Esophagus squamous epithelium (tissue), 5 donors: ENCODE results near the gene GRAMD2A. TPM values are rescaled to one million over a fixed set of nuclear protein-coding genes. Genes with fewer than 3 reads are reported as not detected.
"Not testable (repeated sequence)": the region's sequence is repeated elsewhere in the genome, so short reads cannot be mapped to it uniquely, and the experiment has no call there.

ENCODE experiments used
- DNase-seq: peaks from one replicate; lab custom pipeline; 2025; lab: John Stamatoyannopoulos, UW
- H3K27ac ChIP-seq, 4 donors: fragments of 200-600 bp; sonication (generic); one replicate each; pipeline ENCODE4 v1.5.1; 2016 to 2019; ENCODE audit warnings: mild to moderate bottlenecking in 1 of 4
- H3K27me3 ChIP-seq, 4 donors: fragments of 200-600 bp; sonication (generic); 1 replicate in 3 of 4; 2 replicates in 1 of 4; pipeline versions ENCODE4 v1.5.1 to v1.6.0; 2017 to 2021; ENCODE audit warnings: antibody characterized with exemption in 1 of 4
- H3K36me3 ChIP-seq, 3 donors: fragments of 200-600 bp; sonication (generic); one replicate each; pipeline ENCODE4 v1.5.1; 2016 to 2019
- H3K4me1 ChIP-seq, 3 donors: fragments of 200-600 bp; sonication (generic); one replicate each; pipeline ENCODE4 v1.5.1; 2017 to 2019
- H3K4me3 ChIP-seq, 4 donors: fragments of 200-600 bp; sonication (generic); 1 replicate in 3 of 4; 2 replicates in 1 of 4; pipeline ENCODE4 v1.5.1; 2016 to 2019; ENCODE audit warnings: mild to moderate bottlenecking in 2 of 4, moderate library complexity in 1 of 4
- H3K9me3 ChIP-seq, 3 donors: fragments of 200-600 bp; sonication (generic); one replicate each; pipeline ENCODE4 v1.5.1; 2016 to 2019
- POLR2A ChIP-seq, 4 donors: fragments of 450-650 bp; IDR thresholded peaks; one replicate each; pipeline ENCODE4 v1.6.1; 2017; ENCODE audit warnings: antibody characterized with exemption in 4 of 4, mild to moderate bottlenecking in 4 of 4, moderate library complexity in 3 of 4
- WGBS, 2 donors: methylation state at CpG; one replicate each; pipeline ENCODE4 v1.1.5; 2018; 5-methylcytosine and 5-hydroxymethylcytosine counted together
- intact Hi-C: fragments of 100-400 bp; cut with DNase I; formaldehyde crosslinking; loops from one replicate; pipeline ENCODE4 v1.15.0; 2022
- total RNA-seq, 4 donors: library from RNA; depleted of rRNA; stranded (reverse); fragments of >200 nt; gene quantifications; one replicate each; pipeline ENCODE4 v1.1.0, GENCODE V29; 2016
- TF ChIP-seq, protein P1 (sequence below), 6 experiments: fragments of 450-650 bp in 4 of 6; fragments of 200-600 bp in 2 of 6; sonication (generic) in 2 of 6; IDR thresholded peaks; one replicate each; pipeline ENCODE4 v1.5.1; 2016 to 2019; ENCODE audit warnings: antibody characterized with exemption in 6 of 6, mild to moderate bottlenecking in 4 of 6, moderate library complexity in 4 of 6
- donor health status: DM: yes; HTN: yes; CAD: no.

Gene GRAMD2A
- total RNA-seq, 4 donors from 2014 or later = 1.2 to 8.0 (median 3.7) TPM

DNA sequence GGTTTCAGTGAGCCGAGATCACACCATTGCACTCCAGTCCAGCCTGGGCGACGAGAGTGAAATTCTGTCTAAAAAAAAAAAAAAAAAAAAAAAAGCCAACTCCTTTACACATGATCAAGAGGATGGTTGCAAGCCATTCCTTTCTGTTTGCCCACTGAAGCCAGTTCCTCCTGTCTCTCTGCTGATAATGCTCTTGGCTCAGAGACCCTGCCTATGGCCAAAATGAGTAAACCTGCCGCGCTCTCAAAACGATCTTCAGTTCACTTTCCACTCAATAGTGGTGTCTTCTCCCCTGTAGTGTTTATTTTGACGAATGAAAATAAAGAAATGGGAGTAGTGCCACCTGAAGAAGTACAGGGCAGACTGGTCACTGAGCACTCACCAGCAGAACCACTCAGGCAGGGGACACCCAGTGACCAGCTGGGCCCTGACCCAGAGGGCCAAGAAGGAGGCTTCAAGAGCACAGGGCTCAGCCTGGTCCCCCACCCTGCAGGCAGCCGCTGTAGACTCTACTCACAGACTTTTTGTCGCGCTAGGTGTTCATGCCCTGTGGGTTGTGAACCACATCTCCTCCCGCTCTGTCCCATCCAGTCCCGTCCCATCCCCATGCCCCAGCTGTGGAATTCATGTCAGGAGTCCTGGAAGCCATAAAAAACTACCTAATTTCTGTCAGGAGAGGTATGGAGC lies 23.6 kb downstream of the GRAMD2A start:
- no peak overlapping the region for H3K4me3 ChIP-seq
- intact Hi-C loops = no loop called here
- peaks cover 0 to 25% (median 9%) of the 10 kb centered on the region in 3 donors for H3K4me1 ChIP-seq
- H3K27ac ChIP-seq = no peak overlapping the region
- H3K27me3 ChIP-seq = peaks cover 0 to 10% (median 0%) of the 10 kb centered on the region in 4 donors
- TF ChIP-seq, protein P1, sequence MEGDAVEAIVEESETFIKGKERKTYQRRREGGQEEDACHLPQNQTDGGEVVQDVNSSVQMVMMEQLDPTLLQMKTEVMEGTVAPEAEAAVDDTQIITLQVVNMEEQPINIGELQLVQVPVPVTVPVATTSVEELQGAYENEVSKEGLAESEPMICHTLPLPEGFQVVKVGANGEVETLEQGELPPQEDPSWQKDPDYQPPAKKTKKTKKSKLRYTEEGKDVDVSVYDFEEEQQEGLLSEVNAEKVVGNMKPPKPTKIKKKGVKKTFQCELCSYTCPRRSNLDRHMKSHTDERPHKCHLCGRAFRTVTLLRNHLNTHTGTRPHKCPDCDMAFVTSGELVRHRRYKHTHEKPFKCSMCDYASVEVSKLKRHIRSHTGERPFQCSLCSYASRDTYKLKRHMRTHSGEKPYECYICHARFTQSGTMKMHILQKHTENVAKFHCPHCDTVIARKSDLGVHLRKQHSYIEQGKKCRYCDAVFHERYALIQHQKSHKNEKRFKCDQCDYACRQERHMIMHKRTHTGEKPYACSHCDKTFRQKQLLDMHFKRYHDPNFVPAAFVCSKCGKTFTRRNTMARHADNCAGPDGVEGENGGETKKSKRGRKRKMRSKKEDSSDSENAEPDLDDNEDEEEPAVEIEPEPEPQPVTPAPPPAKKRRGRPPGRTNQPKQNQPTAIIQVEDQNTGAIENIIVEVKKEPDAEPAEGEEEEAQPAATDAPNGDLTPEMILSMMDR (IDR thresholded peaks at IDR 0.05) = no peak
- TF ChIP-seq POLR2A (IDR thresholded peaks at IDR 0.05) = no peak
- WGBS, 2 donors = 89 to 90% methylated on average over 6 to 12 of the region's 12 CpGs
- no peaks in the 10 kb centered on the region for H3K9me3 ChIP-seq
- DNase-seq = no peak
- no peaks in the 10 kb centered on the region for H3K36me3 ChIP-seq

DNA sequence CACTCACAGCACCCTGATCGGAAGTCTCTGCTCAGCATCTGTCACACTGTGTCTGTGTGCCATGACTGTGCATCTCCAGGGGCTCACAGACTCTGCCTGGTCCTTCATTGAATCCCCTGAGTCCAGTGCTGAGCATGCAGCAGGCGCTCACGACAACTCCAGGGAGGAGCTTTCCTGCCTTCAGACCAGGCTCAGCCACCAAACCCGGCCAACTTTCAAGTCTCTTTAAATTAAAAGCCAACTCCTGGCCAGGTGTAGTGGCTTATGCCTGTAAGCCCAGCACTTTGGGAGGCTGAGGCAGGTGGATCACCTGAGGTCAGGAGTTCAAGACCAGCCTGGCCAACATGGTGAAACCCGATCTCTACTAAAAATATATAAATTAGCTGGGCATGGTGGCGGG lies 24.2 kb downstream of the GRAMD2A start:
- WGBS, 2 donors = 84 to 100% methylated on average over 1 to 6 of the region's 6 CpGs
- Histone ChIP-seq H3K36me3 (no peaks in the 10 kb centered on the region), H3K27me3 (peaks cover 0 to 10% (median 0%) of the 10 kb centered on the region in 4 donors), H3K27ac (no peak overlapping the region), H3K4me3 (no peak overlapping the region), H3K4me1 (peaks cover 0 to 25% (median 9%) of the 10 kb centered on the region in 3 donors), H3K9me3 (no peaks in the 10 kb centered on the region)
- DNase-seq = no peak
- no peak for TF ChIP-seq POLR2A (IDR thresholded peaks at IDR 0.05)
- TF ChIP-seq, protein P1 (IDR thresholded peaks at IDR 0.05) = no peak
- intact Hi-C loops = no loop called here

DNA sequence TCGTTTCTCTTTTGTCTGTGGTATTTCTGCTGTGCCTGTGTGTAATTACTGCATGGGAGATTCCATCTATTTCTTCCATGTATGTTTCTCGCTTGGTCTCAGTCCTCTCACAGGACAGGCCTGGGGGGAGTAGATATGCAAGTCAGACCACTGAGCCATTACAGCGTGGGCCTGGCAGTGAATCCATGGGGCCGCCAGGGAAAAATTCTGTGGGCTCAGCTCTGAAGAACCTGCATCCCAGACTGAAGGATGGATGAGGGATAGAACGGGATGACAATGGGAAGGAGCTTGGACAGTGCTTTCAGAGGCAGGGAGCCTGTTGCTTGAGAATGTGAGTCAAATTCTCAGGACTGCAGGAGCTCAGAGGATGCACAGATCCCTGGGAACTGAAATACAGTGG lies 24.8 kb downstream of the GRAMD2A start:
- peaks cover 0 to 20% (median 4%) of the 10 kb centered on the region in 3 donors for H3K4me1 ChIP-seq
- intact Hi-C loops = no loop called here
- DNase-seq = no peak
- peaks cover 0 to 10% (median 0%) of the 10 kb centered on the region in 4 donors for H3K27me3 ChIP-seq
- 83 to 85% methylated on average over 4 to 5 of the region's 5 CpGs for WGBS, 2 donors
- H3K27ac ChIP-seq = no peak overlapping the region
- TF ChIP-seq POLR2A (IDR thresholded peaks at IDR 0.05) = no peak
- TF ChIP-seq, protein P1 (IDR thresholded peaks at IDR 0.05) = no peak
- no peaks in the 10 kb centered on the region for H3K36me3 ChIP-seq
- no peaks in the 10 kb centered on the region for H3K9me3 ChIP-seq
- no peak overlapping the region for H3K4me3 ChIP-seq

DNA sequence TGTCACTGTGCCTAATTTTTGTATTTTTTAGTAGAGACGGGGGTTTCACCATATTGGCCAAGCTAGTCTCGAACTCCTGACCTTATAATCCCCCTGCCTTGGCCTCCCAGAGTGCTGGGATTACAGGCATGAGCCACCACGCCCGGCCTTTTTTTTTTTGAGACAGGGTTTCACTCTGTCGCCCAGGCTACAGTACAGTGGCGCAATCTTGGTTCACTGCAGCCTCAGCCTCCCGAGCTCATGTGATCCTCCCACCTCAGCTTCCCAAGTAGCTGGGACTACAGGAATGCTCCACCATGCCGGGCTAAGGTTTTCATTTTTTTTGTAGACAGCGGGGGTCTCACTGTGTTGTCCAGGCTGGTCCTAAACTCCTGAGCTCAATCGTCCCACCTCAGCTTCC lies 25.6 kb downstream of the GRAMD2A start:
- intact Hi-C loops, H3K4me3 ChIP-seq, H3K36me3 ChIP-seq, H3K27ac ChIP-seq, H3K9me3 ChIP-seq, H3K27me3 ChIP-seq, DNase-seq: not testable (repeated sequence)
- peaks cover 0 to 19% (median 2%) of the 10 kb centered on the region in 3 donors for H3K4me1 ChIP-seq
- 82% methylated on average over 10 of the region's 10 CpGs for WGBS, 2 donors

DNA sequence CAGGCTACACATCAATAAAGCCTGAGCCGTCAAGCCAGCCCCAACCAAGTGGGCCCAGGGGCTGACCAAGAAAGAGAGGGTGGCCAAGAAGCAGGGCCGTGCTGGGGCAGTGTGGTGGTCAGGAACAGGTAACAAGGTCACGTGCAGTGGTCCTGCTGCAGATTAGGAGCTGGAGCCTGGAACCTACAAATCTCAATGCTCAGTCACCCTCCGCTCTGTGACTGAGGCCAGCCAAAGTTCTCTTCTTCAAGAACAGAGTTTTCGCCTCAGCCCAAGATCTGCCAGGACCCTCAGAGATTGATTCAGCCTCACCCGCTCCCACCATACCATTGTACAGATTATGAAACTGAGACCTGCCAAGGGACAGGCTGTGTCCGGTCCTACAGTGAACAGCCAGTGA lies 26.9 kb downstream of the GRAMD2A start:
- intact Hi-C loops = no loop called here
- Histone ChIP-seq H3K9me3 (no peaks in the 10 kb centered on the region), H3K27ac (no peak overlapping the region), H3K4me3 (no peak overlapping the region), H3K27me3 (peaks cover 0 to 10% (median 0%) of the 10 kb centered on the region in 4 donors), H3K4me1 (peaks cover 0 to 11% (median under 1%) of the 10 kb centered on the region in 3 donors), H3K36me3 (no peaks in the 10 kb centered on the region)
- TF ChIP-seq, protein P1 (IDR thresholded peaks at IDR 0.05) = no peak
- TF ChIP-seq POLR2A (IDR thresholded peaks at IDR 0.05) = no peak
- DNase-seq = no peak
- 90 to 100% methylated on average over 3 to 5 of the region's 7 CpGs for WGBS, 2 donors
